IMR-90 (cell line): ENCODE results near the gene KIF25. TPM values are rescaled to one million over a fixed set of nuclear protein-coding genes. Genes with fewer than 3 reads are reported as not detected.

ENCODE experiments used
- polyA plus RNA-seq, 3 experiments: library from polyadenylated mRNA; depleted of rRNA; stranded (reverse); fragments of >200 nt; gene quantifications; 2 replicates each; pipeline ENCODE4 v1.2.3, GENCODE V29; 2012; ENCODE audit warnings: low replicate concordance in 1 of 3
- total RNA-seq: library from RNA; depleted of rRNA; stranded (reverse); fragments of >200 nt; gene quantifications from 2 replicates; pipeline ENCODE4 v1.2.3, GENCODE V29; 2012; rRNA removed

The KIF25 gene
- total and polyA plus RNA-seq, 2 of the 4 experiments (the other 2 are of a cell fraction) = not detected

Other genes starting within 250 kb of the KIF25 start
- 20.8 and 23.3 TPM in 2 replicates for gene AFDN, start 170.8 kb upstream of the KIF25 start, total RNA-seq
- 11.6 and 12.4 TPM in 2 replicates for gene AFDN, start 170.8 kb upstream of the KIF25 start, polyA plus RNA-seq (2012; rRNA removed)
- gene FRMD1, start 81.5 kb downstream of the KIF25 start, total RNA-seq = not detected in 2 replicates
- not detected in 2 replicates for gene FRMD1, start 81.5 kb downstream of the KIF25 start, polyA plus RNA-seq (2012; rRNA removed)